DND-41 (cell line): ENCODE data around the gene GBE1.

ENCODE experiments used
- ATAC-seq: fragments of 200-7000 bp; cut with Tn5 transposase; 3 replicates; pipeline ENCODE4 v1.9.1; 2021; ENCODE audit warnings: low read depth; ENCODE audit not compliant: insufficient read depth
- DNase-seq: peaks from one replicate; pipeline ENCODE4 v3.0.0-alpha.2; 2020
- H2AFZ ChIP-seq: 2 replicates; pipeline ENCODE4 v1.6.0; 2012; ENCODE audit warnings: low read depth, low read length
- H3K27ac ChIP-seq: 2 replicates; pipeline ENCODE4 v1.5.1; 2012; ENCODE audit warnings: low read length, inconsistent platforms
- H3K27me3 ChIP-seq: fragments of 200-600 bp; sonication (generic); 2 replicates; pipeline ENCODE4 v1.6.0; 2012; ENCODE audit warnings: low read length, mild to moderate bottlenecking, inconsistent platforms; ENCODE audit not compliant: insufficient read depth, poor library complexity
- H3K36me3 ChIP-seq: 2 replicates; pipeline ENCODE4 v1.5.1; 2012; ENCODE audit warnings: low read length, inconsistent platforms; ENCODE audit not compliant: insufficient read depth
- H3K4me1 ChIP-seq: 2 replicates; pipeline ENCODE4 v1.5.1; 2012; ENCODE audit warnings: mild to moderate bottlenecking, low read length; ENCODE audit not compliant: insufficient read depth
- H3K4me2 ChIP-seq: 2 replicates; pipeline ENCODE4 v1.6.0; 2012; ENCODE audit warnings: mild to moderate bottlenecking, moderate library complexity, low read length, inconsistent platforms; ENCODE audit not compliant: insufficient read depth
- H3K4me3 ChIP-seq, 2 experiments: fragments of 200-600 bp in 1 of 2; shearing (Covaris generic) in 1 of 2; 2 replicates each; pipeline ENCODE4 v1.5.1; 2012 to 2016; ENCODE audit warnings: inconsistent platforms in 2 of 2, low read length in 2 of 2, mild to moderate bottlenecking in 2 of 2, low read depth in 1 of 2, moderate library complexity in 1 of 2
- H3K79me2 ChIP-seq: 2 replicates; pipeline ENCODE4 v1.6.0; 2012; ENCODE audit warnings: low read length, inconsistent platforms; ENCODE audit not compliant: insufficient read depth
- H3K9ac ChIP-seq: 2 replicates; pipeline ENCODE4 v1.6.0; 2012; ENCODE audit warnings: low read depth, mild to moderate bottlenecking, inconsistent platforms, low read length, moderate library complexity
- H3K9me3 ChIP-seq: 2 replicates; pipeline ENCODE4 v1.5.1; 2012; ENCODE audit warnings: low read length, moderate library complexity, mild to moderate bottlenecking, inconsistent platforms; ENCODE audit not compliant: insufficient read depth, severe bottlenecking
- H4K20me1 ChIP-seq: 2 replicates; pipeline ENCODE4 v1.6.0; 2012; ENCODE audit warnings: low read length; ENCODE audit not compliant: insufficient read depth
- EZH2 ChIP-seq: IDR thresholded peaks from 3 replicates; pipeline ENCODE4 v1.6.1; 2012; ENCODE audit warnings: borderline replicate concordance, low read depth, mild to moderate bottlenecking, moderate library complexity, low read length, inconsistent platforms; ENCODE audit not compliant: severe bottlenecking
- TF ChIP-seq, protein P1 (sequence below): IDR thresholded peaks from 2 replicates; pipeline ENCODE4 v1.5.1; 2012; ENCODE audit warnings: borderline replicate concordance, low read length, moderate library complexity, mild to moderate bottlenecking; ENCODE audit not compliant: poor library complexity, severe bottlenecking; ENCODE audit errors: extremely low read depth

Gene GBE1

GRCh38 chr3:81554388-81554787, 207.1 kb downstream of the GBE1 start:
- H3K4me2 ChIP-seq, result no peak overlapping the region
- TF ChIP-seq, protein P1, sequence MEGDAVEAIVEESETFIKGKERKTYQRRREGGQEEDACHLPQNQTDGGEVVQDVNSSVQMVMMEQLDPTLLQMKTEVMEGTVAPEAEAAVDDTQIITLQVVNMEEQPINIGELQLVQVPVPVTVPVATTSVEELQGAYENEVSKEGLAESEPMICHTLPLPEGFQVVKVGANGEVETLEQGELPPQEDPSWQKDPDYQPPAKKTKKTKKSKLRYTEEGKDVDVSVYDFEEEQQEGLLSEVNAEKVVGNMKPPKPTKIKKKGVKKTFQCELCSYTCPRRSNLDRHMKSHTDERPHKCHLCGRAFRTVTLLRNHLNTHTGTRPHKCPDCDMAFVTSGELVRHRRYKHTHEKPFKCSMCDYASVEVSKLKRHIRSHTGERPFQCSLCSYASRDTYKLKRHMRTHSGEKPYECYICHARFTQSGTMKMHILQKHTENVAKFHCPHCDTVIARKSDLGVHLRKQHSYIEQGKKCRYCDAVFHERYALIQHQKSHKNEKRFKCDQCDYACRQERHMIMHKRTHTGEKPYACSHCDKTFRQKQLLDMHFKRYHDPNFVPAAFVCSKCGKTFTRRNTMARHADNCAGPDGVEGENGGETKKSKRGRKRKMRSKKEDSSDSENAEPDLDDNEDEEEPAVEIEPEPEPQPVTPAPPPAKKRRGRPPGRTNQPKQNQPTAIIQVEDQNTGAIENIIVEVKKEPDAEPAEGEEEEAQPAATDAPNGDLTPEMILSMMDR, result no peak
- TF ChIP-seq EZH2, result no peak
- ATAC-seq, result peak; percentile 93
- H2AFZ ChIP-seq, result no peak overlapping the region
- H3K36me3 ChIP-seq, result peaks cover 70% of the 10 kb centered on the region
- H3K27ac ChIP-seq, result peak overlapping the region; percentile 16; the same call in 1 of the 2 replicates
- peaks cover 15% of the 10 kb centered on the region for H3K9me3 ChIP-seq
- no peak overlapping the region for H3K9ac ChIP-seq
- no peaks in the 10 kb centered on the region for H3K79me2 ChIP-seq
- no peaks in the 10 kb centered on the region for H3K27me3 ChIP-seq
- no peaks in the 10 kb centered on the region for H4K20me1 ChIP-seq
- no peak overlapping the region for H3K4me3 ChIP-seq
- peak; percentile 15 for DNase-seq
- 0 out of 2 replicates have a peak, but pooled peaks cover 3% of the 10 kb centered on the region for H3K4me1 ChIP-seq

DNA sequence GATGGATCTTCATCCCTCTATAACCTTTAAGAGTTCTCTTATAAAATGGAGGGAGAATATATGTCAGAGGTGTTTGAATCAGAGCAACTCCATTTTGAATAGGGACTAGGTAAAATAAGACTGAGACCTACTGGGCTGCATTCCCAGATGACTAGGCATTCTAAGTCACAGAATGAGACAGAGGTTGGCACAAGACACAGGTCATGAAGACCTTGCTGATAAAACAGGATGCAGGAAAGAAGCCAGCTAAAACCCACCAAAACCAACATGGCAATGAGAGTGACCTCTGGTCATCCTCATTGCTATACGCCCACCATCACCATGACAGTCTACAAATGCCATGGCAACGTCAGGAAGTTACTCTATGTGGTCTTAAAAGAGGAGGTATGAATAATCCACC, 211.0 kb downstream of the GBE1 start:
- H3K9ac ChIP-seq, result no peak overlapping the region
- no peak overlapping the region for H3K4me3 ChIP-seq
- H4K20me1 ChIP-seq, result no peaks in the 10 kb centered on the region
- no peak for DNase-seq
- no peak overlapping the region for H2AFZ ChIP-seq
- no peak overlapping the region for H3K4me2 ChIP-seq
- ATAC-seq, result no peak
- H3K9me3 ChIP-seq, result peaks cover 23% of the 10 kb centered on the region
- H3K79me2 ChIP-seq, result no peaks in the 10 kb centered on the region
- H3K27me3 ChIP-seq, result no peaks in the 10 kb centered on the region
- TF ChIP-seq, protein P1, result no peak
- no peak for TF ChIP-seq EZH2
- H3K4me1 ChIP-seq, result 0 out of 2 replicates have a peak, but pooled peaks cover 1% of the 10 kb centered on the region
- no peak overlapping the region for H3K27ac ChIP-seq
- H3K36me3 ChIP-seq, result peaks cover 83% of the 10 kb centered on the region

GRCh38 chr3:81549831-81550230, 211.6 kb downstream of the GBE1 start:
- no peaks in the 10 kb centered on the region for H3K4me1 ChIP-seq
- no peak for TF ChIP-seq EZH2
- TF ChIP-seq, protein P1, result no peak
- DNase-seq (no peak), ATAC-seq (no peak)
- H3K9me3 ChIP-seq, result peaks cover 23% of the 10 kb centered on the region
- no peak overlapping the region for H3K4me3 ChIP-seq
- no peak overlapping the region for H3K9ac ChIP-seq
- peaks cover 80% of the 10 kb centered on the region for H3K36me3 ChIP-seq
- H3K79me2 ChIP-seq, result no peaks in the 10 kb centered on the region
- H2AFZ ChIP-seq, result no peak overlapping the region
- H3K27me3 ChIP-seq, result no peaks in the 10 kb centered on the region
- no peak overlapping the region for H3K27ac ChIP-seq
- no peaks in the 10 kb centered on the region for H4K20me1 ChIP-seq
- H3K4me2 ChIP-seq, result no peak overlapping the region

- Histone ChIP-seq H3K27ac (no peak overlapping the region), H3K4me2 (no peak overlapping the region), H3K27me3 (no peaks in the 10 kb centered on the region), H3K4me3 (no peak overlapping the region), H3K36me3 (peaks cover 76% of the 10 kb centered on the region), H3K4me1 (no peaks in the 10 kb centered on the region), H3K9ac (no peak overlapping the region), H3K9me3 (peaks cover 23% of the 10 kb centered on the region), H3K79me2 (no peaks in the 10 kb centered on the region), H2AFZ (no peak overlapping the region), H4K20me1 (no peaks in the 10 kb centered on the region)
- TF ChIP-seq EZH2, result no peak
- TF ChIP-seq, protein P1, result no peak
- ATAC-seq, result no peak
- DNase-seq, result no peak
These were observed 212.1 kb downstream of the GBE1 start for GRCh38 chr3:81549388-81549787.
